Adipose tissue (tissue), 3 donors: ENCODE data around the gene SNX14. TPM values are rescaled to one million over a fixed set of nuclear protein-coding genes. Genes with fewer than 3 reads are reported as not detected.
"Not testable (repeated sequence)": the region's sequence is repeated elsewhere in the genome, so short reads cannot be mapped to it uniquely, and the experiment has no call there.

Experiments used
- H3K27ac ChIP-seq: one replicate; pipeline ENCODE4 v1.5.1; 2013; ENCODE audit warnings: low read depth, low read length
- WGBS, 3 donors: extraction: QIAGEN DNeasy Blood & Tissue Kit; methylation state at CpG; one replicate each; pipeline ENCODE4 v1.1.7; 2013; 5-methylcytosine and 5-hydroxymethylcytosine counted together
- polyA plus RNA-seq, 3 donors: library from polyadenylated mRNA; stranded (reverse); fragments of 200-250 nt; gene quantifications; one replicate each; pipeline ENCODE4 v1.2.3, GENCODE V29; 2013
- donor health status: healthy with polysubstance abuse.
- donor health status: Bipolar disorder and iron deficiency.
- donor health status: healthy.

SNX14 gene, protein sequence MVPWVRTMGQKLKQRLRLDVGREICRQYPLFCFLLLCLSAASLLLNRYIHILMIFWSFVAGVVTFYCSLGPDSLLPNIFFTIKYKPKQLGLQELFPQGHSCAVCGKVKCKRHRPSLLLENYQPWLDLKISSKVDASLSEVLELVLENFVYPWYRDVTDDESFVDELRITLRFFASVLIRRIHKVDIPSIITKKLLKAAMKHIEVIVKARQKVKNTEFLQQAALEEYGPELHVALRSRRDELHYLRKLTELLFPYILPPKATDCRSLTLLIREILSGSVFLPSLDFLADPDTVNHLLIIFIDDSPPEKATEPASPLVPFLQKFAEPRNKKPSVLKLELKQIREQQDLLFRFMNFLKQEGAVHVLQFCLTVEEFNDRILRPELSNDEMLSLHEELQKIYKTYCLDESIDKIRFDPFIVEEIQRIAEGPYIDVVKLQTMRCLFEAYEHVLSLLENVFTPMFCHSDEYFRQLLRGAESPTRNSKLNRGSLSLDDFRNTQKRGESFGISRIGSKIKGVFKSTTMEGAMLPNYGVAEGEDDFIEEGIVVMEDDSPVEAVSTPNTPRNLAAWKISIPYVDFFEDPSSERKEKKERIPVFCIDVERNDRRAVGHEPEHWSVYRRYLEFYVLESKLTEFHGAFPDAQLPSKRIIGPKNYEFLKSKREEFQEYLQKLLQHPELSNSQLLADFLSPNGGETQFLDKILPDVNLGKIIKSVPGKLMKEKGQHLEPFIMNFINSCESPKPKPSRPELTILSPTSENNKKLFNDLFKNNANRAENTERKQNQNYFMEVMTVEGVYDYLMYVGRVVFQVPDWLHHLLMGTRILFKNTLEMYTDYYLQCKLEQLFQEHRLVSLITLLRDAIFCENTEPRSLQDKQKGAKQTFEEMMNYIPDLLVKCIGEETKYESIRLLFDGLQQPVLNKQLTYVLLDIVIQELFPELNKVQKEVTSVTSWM
- 10 to 100 TPM; 33.0 to 48.6 (median 33.3) TPM for polyA plus RNA-seq

DNA sequence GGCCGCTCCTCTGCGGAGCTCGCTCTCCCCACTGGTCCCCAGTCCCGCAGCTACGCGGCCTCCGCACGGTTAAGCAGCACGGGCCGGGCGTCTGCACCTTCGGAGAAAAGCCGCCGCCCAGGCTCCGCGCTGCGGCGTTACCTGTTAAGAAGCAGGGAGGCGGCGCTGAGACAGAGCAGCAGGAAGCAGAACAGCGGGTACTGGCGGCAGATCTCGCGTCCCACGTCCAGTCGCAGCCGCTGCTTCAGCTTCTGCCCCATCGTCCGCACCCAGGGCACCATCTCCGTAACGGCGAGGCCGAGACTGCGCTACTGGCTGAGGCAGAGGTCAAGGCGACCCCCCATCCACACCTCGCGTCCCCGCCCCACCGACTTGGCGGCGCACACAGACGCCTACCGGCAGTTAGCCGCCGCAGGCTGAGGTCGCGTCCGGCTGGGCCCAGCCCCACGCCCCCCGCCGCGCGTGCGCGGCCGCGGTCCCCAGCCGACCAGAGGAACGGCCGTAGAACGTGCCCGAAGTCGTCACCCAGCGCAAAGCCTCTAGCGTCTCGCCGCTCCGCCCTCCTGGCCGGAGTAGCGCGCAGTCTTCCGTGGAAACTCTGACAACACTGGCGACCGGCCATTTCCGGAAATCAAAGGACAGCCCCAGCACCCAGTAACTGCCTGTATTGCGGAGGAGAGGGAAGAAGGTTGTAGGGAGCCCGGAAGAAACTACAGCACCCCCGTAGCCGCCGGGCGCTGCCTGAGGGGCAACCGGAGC is at the start of gene SNX14:
Gene SNX14 (minus strand): TSS at position 421 of the 759 bp plus-strand sequence. CDS start 140 bp downstream, at position 281.
- 0 to 1% (median 1%) methylated on average over 82 of the region's 82 CpGs for WGBS, 3 donors
- H3K27ac ChIP-seq: peak within 1 kb of the TSS; percentile 95

DNA sequence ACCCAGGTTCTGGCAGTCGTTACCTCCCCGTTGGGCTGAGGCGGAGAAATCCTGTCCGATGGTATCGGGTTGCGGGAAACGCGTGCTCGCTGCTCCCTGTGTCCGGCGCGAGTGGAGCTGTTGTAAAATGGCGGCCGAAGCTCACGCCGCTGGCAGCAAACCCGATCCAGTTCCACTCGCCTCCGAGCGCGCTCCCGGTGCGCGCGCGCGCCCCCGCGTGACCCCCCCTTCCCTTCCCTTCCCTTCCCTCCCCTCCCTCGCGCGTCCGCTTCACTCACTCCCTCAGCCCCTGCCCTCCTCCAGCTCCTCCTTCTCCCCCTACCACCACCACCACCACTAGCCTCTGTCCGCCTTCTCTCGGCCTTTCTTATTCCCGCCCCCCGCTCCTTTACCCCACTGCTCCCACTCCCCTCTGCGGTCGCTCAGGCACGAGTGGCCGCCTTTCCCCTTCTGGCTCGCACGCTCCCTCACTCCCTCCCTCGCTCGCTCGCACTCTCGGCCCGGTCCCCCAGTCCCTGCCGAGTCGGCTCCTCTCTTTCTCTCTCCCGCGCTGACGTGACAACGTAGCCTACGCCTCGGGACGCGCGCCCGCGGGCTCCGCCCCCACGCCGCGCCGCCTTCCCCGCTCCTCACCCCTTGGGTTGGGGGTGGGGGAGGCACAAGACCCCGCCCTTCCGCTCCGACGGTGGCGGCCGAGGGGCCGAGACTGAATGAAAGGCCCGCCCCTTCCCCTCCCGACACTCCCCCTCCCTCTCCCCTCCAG is 49.3 kb upstream of the SNX14 start, which contains the start of gene SYNCRIP:
Gene SYNCRIP (minus strand): TSS at position 113 of the 763 bp plus-strand sequence. CDS start 1,447 bp downstream, outside the sequence.
- H3K27ac ChIP-seq: peak within 1 kb of the TSS; percentile 99
- 0 to 1% (median 1%) methylated on average over 50 to 76 of the region's 76 CpGs for WGBS, 3 donors

DNA sequence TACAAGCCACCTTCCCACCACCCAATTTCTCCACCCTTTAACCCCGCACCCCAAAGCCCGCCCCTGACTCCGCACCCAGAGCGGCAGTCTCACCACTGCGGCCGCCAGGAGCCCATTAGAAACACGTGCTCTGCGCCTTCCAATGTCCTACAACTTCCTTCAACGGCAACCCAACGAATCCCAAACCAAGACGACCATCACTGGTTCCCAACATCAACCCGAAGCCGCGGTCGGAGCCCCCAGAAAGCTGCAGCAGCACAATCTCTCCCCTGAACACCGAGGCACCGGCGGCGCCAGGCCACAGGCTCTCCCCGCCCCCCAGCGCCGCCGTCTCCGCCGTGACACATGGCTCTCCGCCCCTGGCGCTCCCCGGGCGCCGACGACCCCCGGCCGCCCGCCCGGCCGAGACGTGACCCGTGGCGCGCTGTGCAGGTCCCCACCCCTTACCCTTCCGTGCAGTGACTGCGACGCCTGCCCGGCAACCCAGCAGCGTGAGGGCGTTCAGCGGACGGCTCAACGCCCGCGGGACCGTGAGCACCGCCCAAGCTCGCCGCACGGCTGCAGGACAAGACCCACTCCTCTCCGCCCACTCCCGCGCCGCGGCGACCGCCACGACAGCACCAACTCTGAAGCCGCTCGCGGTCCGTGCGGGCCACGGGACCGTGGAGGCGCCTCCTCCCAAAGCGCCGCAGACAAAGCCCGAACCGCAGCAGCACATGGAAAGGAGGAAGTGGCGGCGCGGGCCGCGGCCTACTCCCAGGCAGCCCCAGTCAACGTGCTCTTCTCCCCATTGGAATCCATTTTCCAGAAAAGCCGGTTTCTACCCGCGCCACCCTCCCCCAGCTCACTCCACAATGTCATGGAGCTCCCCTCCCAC is 48.5 kb upstream of the SNX14 start:
- WGBS, 3 donors: 0 to 1% (median 1%) methylated on average over 66 to 85 of the region's 85 CpGs

DNA sequence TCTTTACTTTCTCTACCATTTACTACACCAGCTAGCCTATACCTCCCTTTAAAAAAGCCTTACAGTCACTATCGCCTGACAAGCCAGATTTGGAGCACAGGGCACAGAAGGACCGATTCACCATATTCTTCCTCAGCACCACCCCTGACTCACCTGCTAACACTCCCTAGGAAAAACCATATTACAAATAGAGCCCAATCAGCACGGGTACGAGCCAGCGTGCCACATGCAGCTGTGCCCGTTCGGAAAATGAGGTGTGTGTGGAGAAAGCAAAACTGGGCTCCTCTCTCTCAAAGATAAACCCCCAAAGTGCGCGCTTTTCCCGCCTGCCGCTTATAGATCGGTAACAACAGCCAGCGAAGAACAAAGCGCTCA is 47.9 kb upstream of the SNX14 start:
- peak overlapping the region; percentile 99 for H3K27ac ChIP-seq
- WGBS, 3 donors: 1% methylated on average over 14 of the region's 14 CpGs

More for the DNA sequence above, 48.5 kb upstream of the SNX14 start:
- peak overlapping the region; percentile 99 for H3K27ac ChIP-seq

DNA sequence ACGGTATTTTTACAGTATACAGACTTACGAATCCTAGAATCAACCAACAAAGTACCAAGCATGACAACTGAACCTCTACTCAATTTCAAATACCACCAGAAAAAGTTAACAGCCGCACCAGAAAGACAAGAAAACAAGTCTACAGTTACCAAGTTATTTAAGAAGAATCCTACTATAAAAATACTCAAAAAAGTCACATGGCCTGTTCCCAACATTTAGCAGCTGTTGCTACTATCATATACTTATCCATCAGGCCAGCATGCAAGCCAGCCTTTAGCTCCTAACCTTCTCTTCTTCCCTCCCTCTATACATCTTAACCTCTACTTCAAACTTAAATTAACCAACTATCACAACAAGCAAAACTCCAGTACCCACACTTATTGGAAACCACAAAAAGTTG is 47.2 kb upstream of the SNX14 start:
- WGBS, 3 donors: 11 to 50% (median 44%) methylated on average over 3 of the region's 3 CpGs
- no peak overlapping the region for H3K27ac ChIP-seq

DNA sequence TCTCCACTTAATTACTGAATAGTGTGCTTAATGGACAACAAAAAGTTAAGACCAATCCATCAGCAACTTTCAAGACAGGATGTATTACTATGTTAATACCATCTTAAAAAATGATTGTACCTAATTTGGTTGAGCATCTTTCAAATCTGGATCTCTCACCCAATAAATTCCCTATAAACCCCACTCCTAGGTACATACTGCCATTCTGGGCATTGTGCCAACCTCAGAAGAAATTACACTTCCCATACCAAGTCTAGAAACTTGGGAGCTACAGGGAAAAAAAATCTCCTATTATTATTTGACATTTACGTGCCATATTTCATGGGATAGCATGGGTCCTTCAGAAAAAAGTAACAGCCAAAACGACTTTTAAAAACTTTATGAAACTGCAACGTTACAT is 43.9 kb upstream of the SNX14 start:
- WGBS, 3 donors: 43 to 75% (median 50%) methylated on average over 3 of the region's 3 CpGs

DNA sequence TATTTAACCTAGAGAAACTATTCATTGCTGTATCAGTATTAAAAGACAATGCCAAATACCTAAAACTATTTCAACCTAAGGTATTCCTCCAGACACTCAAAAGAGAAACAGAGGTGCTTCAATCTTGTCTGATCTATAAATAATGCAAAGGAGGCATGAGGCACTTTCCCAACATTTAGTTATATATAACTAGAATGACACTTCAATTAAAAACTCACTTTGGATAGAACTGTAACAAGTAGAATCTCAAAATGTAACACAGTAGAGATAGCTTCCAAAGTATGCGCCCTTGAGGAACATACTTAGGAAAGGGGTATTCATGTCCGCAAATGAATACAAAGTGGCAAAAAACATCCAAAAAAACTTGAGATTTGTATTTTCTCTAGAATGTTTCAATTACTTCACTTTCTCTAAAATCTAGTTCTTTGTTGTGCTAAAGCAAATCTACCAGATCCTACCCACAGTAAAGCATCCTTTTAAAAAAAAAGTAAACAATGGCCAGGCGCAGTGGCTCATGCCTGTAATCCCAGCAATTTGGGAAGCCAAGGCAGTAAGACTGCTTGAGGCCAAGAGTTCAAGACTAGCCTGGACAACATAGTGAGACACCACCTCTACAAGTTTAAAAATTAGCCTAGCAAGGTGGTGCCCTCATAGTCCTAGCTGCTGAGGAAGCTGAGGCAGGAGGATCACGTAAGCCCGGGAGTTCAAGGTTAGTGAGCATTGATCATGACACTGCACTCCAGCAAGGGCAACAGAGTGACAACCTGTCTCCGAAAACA is 38.7 kb upstream of the SNX14 start:
- WGBS, 3 donors: 88 to 97% (median 97%) methylated on average over 6 of the region's 6 CpGs
- H3K27ac ChIP-seq: no peak overlapping the region

More for the DNA sequence above, 43.9 kb upstream of the SNX14 start:
- no peak overlapping the region for H3K27ac ChIP-seq

DNA sequence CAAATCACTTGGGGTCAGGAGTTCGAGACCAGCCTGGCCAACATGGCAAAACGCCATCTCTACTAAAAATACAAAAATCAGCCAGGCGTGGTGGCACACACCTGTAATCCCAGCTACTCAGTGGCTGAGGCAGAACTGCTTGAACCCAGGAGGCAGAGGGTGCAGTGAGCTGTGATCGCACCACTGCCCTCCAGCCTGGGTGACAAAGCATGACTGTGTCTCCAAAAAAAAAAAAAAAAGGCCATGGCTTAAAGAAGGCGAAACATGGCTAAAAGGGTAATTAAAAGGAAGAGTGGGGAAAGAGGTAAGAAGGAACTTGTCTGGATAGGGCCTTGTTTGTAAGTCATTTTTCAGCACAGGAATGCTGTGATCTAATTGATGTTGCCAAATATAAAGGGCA is 37.5 kb upstream of the SNX14 start:
- 95 to 98% (median 96%) methylated on average over 5 of the region's 5 CpGs for WGBS, 3 donors
- not testable (repeated sequence) for H3K27ac ChIP-seq

DNA sequence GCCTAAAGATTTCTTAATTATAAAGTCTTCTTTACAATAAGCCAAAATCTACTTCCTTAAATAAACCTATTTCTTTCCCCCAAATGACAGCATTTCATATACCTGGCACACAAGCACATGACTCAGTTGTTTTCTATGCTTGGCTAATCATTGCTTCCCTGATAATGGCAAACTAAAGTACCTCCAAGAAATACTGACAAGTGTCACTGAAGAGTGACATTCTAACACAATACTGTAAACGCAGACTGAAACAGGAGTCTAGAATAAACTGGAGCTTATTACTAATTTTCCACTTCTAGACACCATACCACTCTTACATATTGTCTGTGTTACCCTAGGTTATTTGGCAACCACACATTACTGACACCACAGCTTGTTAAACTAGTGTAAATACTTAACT is 34.7 kb upstream of the SNX14 start:
- 64 to 98% (median 93%) methylated on average over 1 of the region's 1 CpG for WGBS, 3 donors
- no peak overlapping the region for H3K27ac ChIP-seq

DNA sequence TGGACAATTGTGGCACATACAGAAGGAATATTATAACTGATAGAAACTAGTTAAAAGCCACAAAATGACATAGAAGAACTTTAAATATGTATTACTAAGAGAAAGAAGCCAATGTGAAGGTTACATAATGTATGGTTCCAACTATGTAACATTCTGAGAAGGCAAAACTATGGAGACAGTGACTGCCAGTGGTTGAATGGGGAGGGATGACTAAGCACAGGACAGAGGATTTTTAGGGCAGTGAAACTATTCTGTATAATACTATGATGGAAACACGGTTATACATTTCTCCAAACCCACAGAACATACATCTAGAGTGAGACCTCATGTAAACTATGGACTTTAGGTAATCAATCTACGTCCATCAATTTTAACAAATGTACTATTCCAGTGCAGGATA is 26.6 kb upstream of the SNX14 start:
- WGBS, 3 donors: 92 to 97% (median 94%) methylated on average over 2 of the region's 2 CpGs
- H3K27ac ChIP-seq: no peak overlapping the region

DNA sequence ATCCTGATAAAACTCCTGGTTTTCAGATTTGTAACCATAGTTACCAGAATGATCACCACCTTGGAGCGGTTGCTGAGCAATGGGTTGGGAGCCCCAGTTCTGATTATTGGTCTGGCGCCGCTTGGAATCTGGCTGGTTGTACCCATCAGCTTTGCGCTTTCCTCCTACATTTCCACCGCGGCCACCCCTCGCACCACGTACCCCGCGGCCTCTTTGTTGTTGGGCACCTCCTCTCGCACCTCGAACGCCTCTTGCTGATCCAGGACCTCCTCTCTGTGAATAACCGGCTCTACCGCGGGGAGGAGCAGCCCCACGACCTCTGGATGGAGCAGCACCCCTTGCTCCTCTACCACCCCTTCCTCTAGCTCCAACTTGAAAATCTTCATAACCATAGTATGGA is 21.1 kb upstream of the SNX14 start:
- 96 to 98% (median 97%) methylated on average over 17 of the region's 17 CpGs for whole genome bisulfite sequencing, 3 donors
- H3K27ac ChIP-seq: no peak overlapping the region

DNA sequence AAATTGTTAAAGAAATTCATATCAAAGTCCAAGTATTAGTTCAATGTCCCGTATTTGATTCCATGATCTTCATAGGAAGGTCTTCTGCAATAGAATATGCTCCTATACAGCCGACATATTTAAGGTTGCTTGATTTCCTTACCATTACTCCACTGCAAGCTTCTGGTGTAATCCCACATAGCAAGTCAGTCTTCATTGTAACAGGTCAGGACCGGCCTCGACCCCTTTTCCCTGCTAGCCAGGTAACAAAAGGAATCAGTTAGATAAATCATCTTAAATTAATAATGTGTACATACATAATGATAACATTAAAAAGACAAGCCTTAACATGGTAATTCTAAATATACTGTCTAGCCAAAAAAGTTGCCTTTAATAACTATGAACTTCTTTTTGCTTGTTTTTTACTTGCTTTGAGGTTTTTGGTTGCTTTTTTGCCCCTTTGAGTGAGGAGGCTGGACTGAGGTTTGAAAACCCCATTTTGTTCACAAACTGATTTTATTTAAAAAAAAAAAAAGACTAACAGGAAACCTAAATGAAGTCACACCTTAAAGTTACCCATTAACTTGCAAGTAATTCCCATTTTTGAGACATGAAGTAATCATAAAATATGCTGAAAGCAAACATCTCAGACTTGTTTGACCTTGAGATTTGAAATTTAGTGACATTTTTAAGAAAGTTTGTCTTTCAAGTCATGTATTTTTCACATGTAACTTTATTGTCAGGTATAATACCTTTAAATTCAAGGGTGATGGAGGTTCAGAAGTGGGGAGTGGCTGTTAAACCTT is 19.2 kb upstream of the SNX14 start:
- no peak overlapping the region for H3K27ac ChIP-seq
- WGBS, 3 donors: 90 to 96% (median 91%) methylated on average over 4 of the region's 4 CpGs

DNA sequence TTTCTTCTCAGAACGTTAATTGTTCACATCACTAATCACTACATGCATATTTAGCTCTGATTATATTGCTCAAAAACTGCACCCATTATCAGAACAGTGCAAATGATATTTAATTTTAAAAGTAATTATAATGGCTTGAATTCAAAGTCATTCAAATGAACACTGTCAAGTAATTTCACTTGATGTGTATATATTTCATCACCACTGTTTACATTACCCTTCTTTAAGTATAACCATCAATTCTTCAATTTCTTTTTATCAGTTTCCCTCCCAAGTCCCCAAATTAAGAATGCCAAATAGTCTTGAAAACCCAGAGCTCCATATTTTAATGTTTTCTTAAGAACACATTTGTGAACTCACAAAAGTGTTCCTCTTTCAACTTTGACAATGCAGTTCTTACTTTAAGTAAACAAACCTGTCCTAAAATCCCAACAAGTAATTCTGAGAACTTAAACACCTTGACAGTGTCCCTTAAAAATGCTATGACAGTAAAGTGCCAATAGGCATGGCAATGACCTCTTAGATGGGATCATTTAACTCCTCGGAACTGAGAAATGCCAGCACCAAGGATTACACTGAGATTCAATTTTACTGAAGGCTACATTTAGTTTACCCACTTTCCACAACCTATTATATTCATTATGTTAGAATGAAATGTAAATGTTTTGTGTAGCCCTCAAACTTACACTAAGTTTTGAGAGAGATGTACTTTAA is 16.7 kb upstream of the SNX14 start:
- no peak overlapping the region for H3K27ac ChIP-seq
- WGBS, 3 donors: 88 to 93% (median 90%) methylated on average over 2 of the region's 2 CpGs

DNA sequence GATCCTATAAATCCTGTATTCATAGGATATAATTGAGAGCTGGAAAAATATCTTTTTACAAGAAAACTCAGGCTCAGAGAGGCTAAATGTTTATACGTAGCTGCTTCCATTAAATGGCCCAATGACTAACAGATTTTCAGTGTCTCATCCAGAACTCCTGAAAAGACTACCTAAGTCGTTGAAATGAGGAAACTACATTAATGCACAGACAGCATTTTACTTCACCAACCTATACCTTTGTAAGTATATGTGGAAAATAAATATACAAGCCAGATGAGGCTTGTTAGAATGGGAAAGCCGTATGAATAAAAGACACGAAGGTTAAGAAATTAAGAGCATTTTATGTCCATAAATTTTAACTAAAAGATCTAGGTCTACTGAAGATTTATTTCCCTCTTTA is 8.4 kb upstream of the SNX14 start:
- H3K27ac ChIP-seq: no peak overlapping the region
- WGBS, 3 donors: 87 to 92% (median 88%) methylated on average over 4 of the region's 4 CpGs
